ENCODE data around the gene RBM43. TPM values are rescaled to one million over a fixed set of nuclear protein-coding genes. Genes with fewer than 3 reads are reported as not detected.

The RBM43 gene
- total and polyA plus RNA-seq, 4 donors = 3.0 to 17.8 (median 5.7) TPM

- Histone ChIP-seq H3K4me1 (ENCODE audit: control insufficient read depth in 5 of 5, insufficient read depth in 5 of 5, low read length in 5 of 5) (no peaks in the 10 kb centered on the region), H3K4me3 (no peak overlapping the region), H3K9me3 (ENCODE audit: control insufficient read depth in 4 of 4, insufficient read depth in 3 of 4, low read length in 3 of 4) (no peaks in the 10 kb centered on the region), H3K9ac (ENCODE audit: insufficient read depth in 1 of 2, low read length in 2 of 2) (no peak overlapping the region), H3K27me3 (ENCODE audit: control insufficient read depth in 3 of 3, insufficient read depth in 3 of 3, low read length in 2 of 3) (no peaks in the 10 kb centered on the region), H3K27ac (ENCODE audit: low read depth in 1 of 2, low read length in 1 of 2) (no peak overlapping the region), H3K36me3 (ENCODE audit: control insufficient read depth in 4 of 4, insufficient read depth in 4 of 4, low read length in 4 of 4) (no peaks in the 10 kb centered on the region)
- 67 to 84% methylated on average over 5 of the region's 5 CpGs for WGBS, 2 donors
- TF ChIP-seq CTCF (IDR thresholded peaks at IDR 0.05; ENCODE audit: control extremely low read depth, extremely low read depth) = no peak
- no peak for ATAC-seq (ENCODE audit: insufficient read depth, low FRiP score)
- no peak for DNase-seq
Measured at GRCh38 chr2:151200277-151200676, 61.4 kb downstream of the RBM43 start.

GRCh38 chr2:151198645-151199044 is 63.0 kb downstream of the RBM43 start:
- no peaks in the 10 kb centered on the region for H3K4me1 ChIP-seq (ENCODE audit: control insufficient read depth in 5 of 5, insufficient read depth in 5 of 5, low read length in 5 of 5)
- no peak overlapping the region for H3K27ac ChIP-seq (ENCODE audit: low read depth in 1 of 2, low read length in 1 of 2)
- ATAC-seq (ENCODE audit: insufficient read depth, low FRiP score) = no peak
- WGBS, 2 donors = 91 to 98% methylated on average over 2 of the region's 2 CpGs
- H3K9me3 ChIP-seq (ENCODE audit: control insufficient read depth in 4 of 4, insufficient read depth in 3 of 4, low read length in 3 of 4) = no peaks in the 10 kb centered on the region
- H3K4me3 ChIP-seq = no peak overlapping the region
- H3K27me3 ChIP-seq (ENCODE audit: control insufficient read depth in 3 of 3, insufficient read depth in 3 of 3, low read length in 2 of 3) = no peaks in the 10 kb centered on the region
- no peak overlapping the region for H3K9ac ChIP-seq (ENCODE audit: insufficient read depth in 1 of 2, low read length in 2 of 2)
- TF ChIP-seq CTCF (IDR thresholded peaks at IDR 0.05; ENCODE audit: control extremely low read depth, extremely low read depth) = no peak
- no peaks in the 10 kb centered on the region for H3K36me3 ChIP-seq (ENCODE audit: control insufficient read depth in 4 of 4, insufficient read depth in 4 of 4, low read length in 4 of 4)
- DNase-seq = no peak

Other genes with a start within 250 kb of the RBM43 start
- 10 to 100 TPM; 19.2 to 25.4 TPM for gene NMI, start 27.8 kb upstream of the RBM43 start, total RNA-seq
- 10 to 100 TPM; 16.7 to 38.0 TPM for gene NMI, start 27.8 kb upstream of the RBM43 start, polyA plus RNA-seq
- gene TNFAIP6, start 95.7 kb upstream of the RBM43 start, total RNA-seq = 10 to 100 TPM in 1 of 2 donors, 1 to 10 TPM in 1; 6.0 to 10.7 TPM
- 100 to 1,000 TPM in 1 of 2 donors, 1 to 10 TPM in 1; 1.6 to 134 TPM for gene TNFAIP6, start 95.7 kb upstream of the RBM43 start, polyA plus RNA-seq
- 10 to 100 TPM; 27.3 to 78.3 TPM for gene RIF1, start 148.0 kb upstream of the RBM43 start, total RNA-seq
- 1 to 10 TPM; 4.3 to 5.3 TPM for gene RIF1, start 148.0 kb upstream of the RBM43 start, polyA plus RNA-seq

Data from lung (tissue), 12 donors.